ENCODE measurements around the gene ZDHHC6.

ZDHHC6 gene

GRCh38 chr10:112454910-112455779, 8.4 kb upstream of the ZDHHC6 start:
- Histone ChIP-seq H3K79me2 (ENCODE audit: low read length) (peaks cover 14% of the 10 kb centered on the region), H3K4me2 (ENCODE audit: low read depth, low read length) (no peak overlapping the region), H3K9me3 (replicated peaks; ENCODE audit: insufficient read depth, low read length) (no peaks in the 10 kb centered on the region), H3F3A (ENCODE audit: insufficient read depth, low read length) (no peaks in the 10 kb centered on the region), H3K9ac (ENCODE audit: low read length) (no peak overlapping the region), H3K36me3 (replicated peaks; ENCODE audit: insufficient read depth, low read length) (no peaks in the 10 kb centered on the region), H3K4me3 (ENCODE audit: low read length) (no peak overlapping the region), H3K27me3 (replicated peaks; ENCODE audit: insufficient read depth, low read length) (no peaks in the 10 kb centered on the region), H4K20me1 (ENCODE audit: insufficient read depth, low read length) (no peaks in the 10 kb centered on the region), H3K9me2 (replicated peaks; ENCODE audit: insufficient read depth, low read length) (no peaks in the 10 kb centered on the region), H3K4me1 (ENCODE audit: low read length) (no peaks in the 10 kb centered on the region), H3K27ac (ENCODE audit: low read length) (no peak overlapping the region), H2AFZ (ENCODE audit: low read length) (no peak overlapping the region)
- TF ChIP-seq CTCF (IDR thresholded peaks at IDR 0.05; ENCODE audit: low read length) (no peak), EZH2 (optimal IDR thresholded peaks at IDR 0.05; ENCODE audit: low read depth, low read length) (no peak), EZH2phosphoT487 (IDR thresholded peaks at IDR 0.05; ENCODE audit: low read length) (no peak)
- DNase-seq, result no peak

GRCh38 chr10:112448888-112449287, 2.2 kb upstream of the ZDHHC6 start:
- H3K9me2 ChIP-seq (replicated peaks; ENCODE audit: insufficient read depth, low read length), result no peaks in the 10 kb centered on the region
- H3K9me3 ChIP-seq (replicated peaks; ENCODE audit: insufficient read depth, low read length), result no peaks in the 10 kb centered on the region
- H3K4me3 ChIP-seq (ENCODE audit: low read length), result no peak overlapping the region
- no peak overlapping the region for H3K27ac ChIP-seq (ENCODE audit: low read length)
- peaks cover 58% of the 10 kb centered on the region for H3K79me2 ChIP-seq (ENCODE audit: low read length)
- no peaks in the 10 kb centered on the region for H3F3A ChIP-seq (ENCODE audit: insufficient read depth, low read length)
- no peaks in the 10 kb centered on the region for H3K27me3 ChIP-seq (replicated peaks; ENCODE audit: insufficient read depth, low read length)
- TF ChIP-seq EZH2 (optimal IDR thresholded peaks at IDR 0.05; ENCODE audit: low read depth, low read length), result no peak
- no peak for TF ChIP-seq CTCF (IDR thresholded peaks at IDR 0.05; ENCODE audit: low read length)
- no peak for TF ChIP-seq EZH2phosphoT487 (IDR thresholded peaks at IDR 0.05; ENCODE audit: low read length)
- peaks cover 6% of the 10 kb centered on the region; the same call in 1 of the 2 replicates for H3K4me1 ChIP-seq (ENCODE audit: low read length)
- H3K9ac ChIP-seq (ENCODE audit: low read length), result no peak overlapping the region
- no peaks in the 10 kb centered on the region for H4K20me1 ChIP-seq (ENCODE audit: insufficient read depth, low read length)
- DNase-seq, result no peak
- H3K36me3 ChIP-seq (replicated peaks; ENCODE audit: insufficient read depth, low read length), result no peaks in the 10 kb centered on the region
- H3K4me2 ChIP-seq (ENCODE audit: low read depth, low read length), result no peak overlapping the region
- no peak overlapping the region for H2AFZ ChIP-seq (ENCODE audit: low read length)

- Histone ChIP-seq H3K4me2 (ENCODE audit: low read depth, low read length) (peak overlapping the region; percentile 53), H3K9me2 (replicated peaks; ENCODE audit: insufficient read depth, low read length) (no peaks in the 10 kb centered on the region), H3K9me3 (replicated peaks; ENCODE audit: insufficient read depth, low read length) (no peaks in the 10 kb centered on the region), H3K79me2 (ENCODE audit: low read length) (peaks cover 58% of the 10 kb centered on the region), H3F3A (ENCODE audit: insufficient read depth, low read length) (no peaks in the 10 kb centered on the region), H2AFZ (ENCODE audit: low read length) (peak overlapping the region; percentile 100), H3K36me3 (replicated peaks; ENCODE audit: insufficient read depth, low read length) (no peaks in the 10 kb centered on the region), H3K4me3 (ENCODE audit: low read length) (peak overlapping the region; percentile 99), H3K27ac (ENCODE audit: low read length) (peak overlapping the region; percentile 71; the same call in 1 of the 2 replicates), H3K9ac (ENCODE audit: low read length) (peak overlapping the region; percentile 95), H4K20me1 (ENCODE audit: insufficient read depth, low read length) (no peaks in the 10 kb centered on the region), H3K4me1 (ENCODE audit: low read length) (peaks cover 6% of the 10 kb centered on the region; the same call in 1 of the 2 replicates), H3K27me3 (replicated peaks; ENCODE audit: insufficient read depth, low read length) (no peaks in the 10 kb centered on the region)
- TF ChIP-seq EZH2 (optimal IDR thresholded peaks at IDR 0.05; ENCODE audit: low read depth, low read length) (no peak), CTCF (IDR thresholded peaks at IDR 0.05; ENCODE audit: low read length) (no peak), EZH2phosphoT487 (IDR thresholded peaks at IDR 0.05; ENCODE audit: low read length) (no peak)
- DNase-seq, result no peak
Observed at GRCh38 chr10:112447620-112447928, 860 bp upstream of the ZDHHC6 start.
